SU-DHL-6 (cell line): ENCODE data around the gene STK4.

Source experiments
- CTCF ChIP-seq: fragments of 200-600 bp; sonication (generic); IDR thresholded peaks from one replicate; pipeline ENCODE4 v1.5.1; 2017; ENCODE audit warnings: antibody characterized with exemption, mild to moderate bottlenecking, low read length, moderate library complexity; ENCODE audit not compliant: insufficient read depth, poor library complexity, severe bottlenecking
- EZH2phosphoT487 ChIP-seq: fragments of 200-600 bp; sonication (generic), shearing (Covaris generic); conservative IDR thresholded peaks from 2 replicates; pipeline ENCODE4 v1.6.1; 2018; ENCODE audit warnings: mild to moderate bottlenecking, antibody characterized with exemption, low read length, moderate library complexity, mixed read lengths

- no peak for TF ChIP-seq CTCF
- no peak for TF ChIP-seq EZH2phosphoT487
These were observed 22.4 kb downstream of the STK4 start for GRCh38 chr20:44988631-44989171.
